Astrocyte (in vitro differentiated cells and primary cell): Measurements from ENCODE around the gene FBXO46.

ENCODE experiments used
- EZH2 ChIP-seq: IDR thresholded peaks from 2 replicates; pipeline ENCODE4 v1.6.1; 2012; ENCODE audit warnings: mild to moderate bottlenecking, low read length, inconsistent platforms; ENCODE audit not compliant: insufficient read depth
- TF ChIP-seq, protein P1 (sequence below): IDR thresholded peaks from 2 replicates; pipeline ENCODE4 v1.5.1; 2011; ENCODE audit warnings: low read depth, mild to moderate bottlenecking, inconsistent platforms, low read length, moderate library complexity; ENCODE audit not compliant: insufficient read depth

DNA sequence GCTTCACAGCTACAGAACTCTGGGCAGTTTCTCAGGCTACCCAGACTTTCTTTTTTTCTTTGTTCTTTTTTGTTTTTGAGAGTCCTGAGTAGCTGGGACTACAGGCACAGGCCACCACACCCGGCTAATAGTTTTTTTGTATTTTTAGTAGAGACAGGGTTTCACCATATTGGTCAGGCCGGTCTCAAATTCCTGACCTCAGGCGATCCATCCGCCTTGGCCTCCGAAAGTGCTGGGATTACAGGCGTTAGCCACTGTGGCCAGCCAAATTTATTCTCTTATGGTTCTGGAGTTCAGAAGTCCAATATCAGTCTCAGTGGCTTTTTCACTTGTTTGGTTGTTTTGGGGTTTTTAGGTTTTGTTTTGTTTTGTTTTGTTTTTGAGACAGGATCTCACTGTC, 14.9 kb upstream of the FBXO46 start:
- TF ChIP-seq, protein P1, sequence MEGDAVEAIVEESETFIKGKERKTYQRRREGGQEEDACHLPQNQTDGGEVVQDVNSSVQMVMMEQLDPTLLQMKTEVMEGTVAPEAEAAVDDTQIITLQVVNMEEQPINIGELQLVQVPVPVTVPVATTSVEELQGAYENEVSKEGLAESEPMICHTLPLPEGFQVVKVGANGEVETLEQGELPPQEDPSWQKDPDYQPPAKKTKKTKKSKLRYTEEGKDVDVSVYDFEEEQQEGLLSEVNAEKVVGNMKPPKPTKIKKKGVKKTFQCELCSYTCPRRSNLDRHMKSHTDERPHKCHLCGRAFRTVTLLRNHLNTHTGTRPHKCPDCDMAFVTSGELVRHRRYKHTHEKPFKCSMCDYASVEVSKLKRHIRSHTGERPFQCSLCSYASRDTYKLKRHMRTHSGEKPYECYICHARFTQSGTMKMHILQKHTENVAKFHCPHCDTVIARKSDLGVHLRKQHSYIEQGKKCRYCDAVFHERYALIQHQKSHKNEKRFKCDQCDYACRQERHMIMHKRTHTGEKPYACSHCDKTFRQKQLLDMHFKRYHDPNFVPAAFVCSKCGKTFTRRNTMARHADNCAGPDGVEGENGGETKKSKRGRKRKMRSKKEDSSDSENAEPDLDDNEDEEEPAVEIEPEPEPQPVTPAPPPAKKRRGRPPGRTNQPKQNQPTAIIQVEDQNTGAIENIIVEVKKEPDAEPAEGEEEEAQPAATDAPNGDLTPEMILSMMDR, result no peak
- TF ChIP-seq EZH2, result no peak
